ENCODE measurements around the gene PTGDS.
A peak's percentile ranks its signal among the peaks of the same experiment; 100 is the strongest.

Gene PTGDS

DNA sequence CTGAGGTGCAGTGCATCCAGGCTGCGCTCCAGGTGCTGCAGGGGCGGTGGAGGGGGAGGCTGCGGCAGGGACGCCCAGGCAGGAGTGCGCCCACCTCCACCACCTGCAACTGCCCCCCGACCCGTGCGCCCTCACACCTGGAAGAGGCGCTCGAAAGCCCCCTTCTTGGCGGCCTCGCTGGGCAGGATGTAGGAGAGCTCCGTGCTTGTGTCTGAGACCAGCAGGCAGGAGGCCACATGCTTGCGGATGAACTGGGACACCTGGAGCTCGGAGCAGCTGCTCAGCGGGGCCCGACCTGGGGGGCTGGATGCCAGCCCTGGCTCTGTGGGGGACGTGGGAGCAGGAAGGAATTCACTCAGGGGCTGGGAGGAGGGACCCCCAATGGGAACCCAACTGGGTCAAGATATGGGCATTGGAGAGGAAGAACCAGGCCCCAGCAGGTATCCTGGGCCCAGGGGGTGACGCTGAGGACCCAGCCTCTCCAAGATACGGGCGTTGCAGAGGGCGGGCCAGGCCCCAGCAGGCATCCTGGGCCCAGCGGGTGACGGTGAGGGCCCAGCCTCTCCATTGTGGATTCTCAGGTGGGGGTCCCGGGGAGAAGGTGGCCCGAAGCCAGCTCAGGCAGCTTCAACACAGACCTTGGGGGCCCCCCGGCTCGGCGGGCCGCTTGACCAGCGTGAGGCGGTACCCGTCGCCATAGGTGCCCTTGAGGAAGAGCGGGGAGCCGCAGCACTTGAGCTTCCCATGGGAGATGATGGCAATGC lies 37.7 kb downstream of the PTGDS start:
- Histone ChIP-seq H3K4me3 (no peak overlapping the region), H3K27ac (no peak overlapping the region)

DNA sequence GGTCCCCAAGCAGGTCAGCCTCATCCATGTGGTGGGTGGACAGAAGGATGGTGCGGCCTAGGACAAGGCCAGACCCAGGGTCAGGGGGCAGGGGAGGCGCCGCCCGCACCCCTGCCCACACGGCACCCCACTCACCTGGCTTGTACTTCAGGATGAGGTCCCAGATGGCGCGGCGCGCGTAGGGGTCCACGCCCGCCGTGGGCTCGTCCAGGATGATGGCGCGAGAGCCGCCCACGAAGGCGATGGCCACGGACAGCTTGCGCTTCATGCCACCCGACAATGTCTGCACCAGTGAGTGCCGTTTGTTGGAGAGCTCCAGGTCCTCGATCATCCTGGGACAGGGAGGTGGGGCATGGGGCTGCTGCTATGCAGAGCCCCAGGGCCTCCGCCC lies 38.2 kb downstream of the PTGDS start:
- Histone ChIP-seq H3K4me3 (no peak overlapping the region), H3K27ac (no peak overlapping the region)

GRCh38 chr9:137015976-137016375 lies 38.7 kb downstream of the PTGDS start:
- H3K27ac ChIP-seq: no peak overlapping the region

DNA sequence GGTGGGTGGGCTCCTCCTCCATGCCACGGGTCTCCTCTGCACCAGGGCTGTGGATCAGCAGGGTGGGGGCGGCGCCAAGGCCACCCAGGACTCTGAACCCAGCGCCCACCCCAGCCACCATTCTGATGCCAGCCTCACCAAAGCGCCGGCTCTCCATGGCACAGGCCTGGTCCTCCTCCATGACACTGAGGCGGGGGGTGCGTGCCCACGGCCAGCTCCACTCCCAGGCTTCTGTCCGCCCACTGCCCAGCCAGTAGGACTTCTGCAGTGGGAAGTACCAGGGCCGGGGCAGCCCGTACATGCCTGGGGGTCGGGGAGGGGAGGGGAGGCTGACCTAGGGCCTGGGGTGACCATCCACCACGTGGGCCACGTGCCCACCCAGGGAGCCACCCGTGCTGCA lies 39.1 kb downstream of the PTGDS start:
- no peak overlapping the region for H3K27ac ChIP-seq
- no peak overlapping the region for H3K4me3 ChIP-seq

More at GRCh38 chr9:137015976-137016375, 38.7 kb downstream of the PTGDS start:
- no peak overlapping the region for H3K4me3 ChIP-seq

DNA sequence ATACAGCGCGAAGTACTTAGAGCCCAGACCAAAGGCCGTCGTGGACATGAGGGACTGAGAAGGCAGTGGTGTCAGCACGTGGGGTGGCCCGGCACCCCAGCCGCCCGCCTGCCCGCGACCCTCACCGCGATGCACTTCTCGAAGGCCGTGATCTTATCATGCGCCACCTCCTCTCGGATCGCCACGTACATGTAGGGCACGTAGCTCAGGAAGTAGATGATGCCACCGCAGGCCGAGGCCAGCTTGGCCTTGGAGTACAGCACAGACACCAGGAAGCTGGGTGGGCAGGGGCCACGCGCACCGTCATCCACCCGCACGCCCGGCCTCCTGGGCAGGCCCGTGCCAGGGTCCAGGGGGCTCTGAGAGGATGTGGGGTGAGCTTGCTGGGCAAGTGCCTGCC lies 39.8 kb downstream of the PTGDS start:
- Histone ChIP-seq H3K27ac (no peak overlapping the region), H3K4me3 (no peak overlapping the region)

DNA sequence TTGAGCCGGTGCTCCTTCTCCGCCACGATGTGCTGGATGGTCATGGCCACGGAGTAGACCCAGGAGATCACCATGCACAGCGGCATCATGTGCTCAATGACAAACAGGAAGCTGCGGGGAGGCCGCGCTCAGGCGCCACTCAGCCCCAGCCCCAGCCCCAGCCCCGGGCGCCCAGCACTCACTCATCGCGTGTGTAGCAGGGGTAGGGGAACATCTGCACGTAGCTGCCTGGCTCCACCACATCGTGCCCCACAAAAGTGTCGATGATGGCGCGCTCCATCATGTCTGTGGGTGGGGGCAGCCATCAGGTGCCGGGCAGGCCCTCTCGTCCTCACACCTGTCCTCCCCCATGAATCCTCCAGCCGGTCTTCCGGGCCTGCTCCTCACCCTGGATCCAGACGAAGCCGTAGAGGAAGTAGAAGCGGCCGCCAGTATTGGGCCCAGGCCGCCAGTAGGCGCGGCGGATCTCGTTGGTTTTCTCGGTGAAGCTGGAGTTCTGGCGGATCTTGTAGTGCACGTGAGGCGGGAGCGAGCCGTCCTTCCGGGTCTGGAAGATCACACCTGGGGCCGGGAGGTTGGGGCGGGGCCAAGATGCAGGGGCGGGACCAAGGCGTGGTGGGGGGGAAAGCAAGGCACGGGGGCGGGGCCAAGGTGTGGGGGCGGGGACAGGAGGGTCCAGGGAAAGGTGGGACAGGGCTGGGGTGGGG lies 40.6 kb downstream of the PTGDS start:
- no peak overlapping the region for H3K4me3 ChIP-seq
- H3K27ac ChIP-seq: no peak overlapping the region

DNA sequence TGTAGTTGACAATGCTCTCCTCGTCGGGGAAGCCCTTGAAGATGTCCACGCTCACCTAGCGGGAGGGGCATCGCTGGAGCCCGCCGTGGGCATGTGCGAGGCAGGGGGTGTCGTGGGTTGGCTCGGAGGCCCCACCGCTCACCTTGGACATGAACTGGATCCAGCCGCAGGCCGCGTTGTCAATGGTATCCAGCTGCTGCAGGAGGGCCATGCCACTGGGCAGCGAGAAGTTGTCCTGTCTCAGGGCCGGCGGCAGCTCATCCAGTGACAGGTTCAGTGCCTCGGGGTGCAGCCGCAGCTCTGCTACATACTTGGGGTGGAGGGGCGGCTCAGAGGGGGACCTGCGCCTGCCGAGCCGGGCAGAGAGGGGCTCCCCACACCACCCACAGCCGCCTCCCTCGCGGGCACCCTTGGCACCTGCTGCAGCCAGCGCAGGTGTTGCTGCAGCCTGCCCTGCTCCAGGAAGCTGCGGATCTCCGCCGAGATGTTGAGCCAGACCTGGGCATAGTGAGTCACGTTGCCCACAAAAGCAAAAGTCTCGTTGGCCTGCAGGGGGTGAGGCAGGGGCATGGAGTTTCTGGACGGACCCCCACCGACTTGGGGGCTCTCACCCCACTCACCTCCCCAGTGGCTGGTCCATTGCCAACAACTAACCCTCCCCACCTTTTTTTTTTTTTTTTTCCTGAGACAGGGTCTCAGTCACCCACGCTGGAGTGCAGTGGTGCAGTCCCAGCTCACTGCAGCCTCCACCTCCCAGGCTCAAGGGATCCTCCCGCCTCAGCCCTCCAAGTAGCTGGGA lies 41.7 kb downstream of the PTGDS start:
- no peak overlapping the region for H3K4me3 ChIP-seq
- no peak overlapping the region for H3K27ac ChIP-seq

GRCh38 chr9:137019891-137020683 lies 42.8 kb downstream of the PTGDS start:
- no peak overlapping the region for H3K4me3 ChIP-seq
- no peak overlapping the region for H3K27ac ChIP-seq

DNA sequence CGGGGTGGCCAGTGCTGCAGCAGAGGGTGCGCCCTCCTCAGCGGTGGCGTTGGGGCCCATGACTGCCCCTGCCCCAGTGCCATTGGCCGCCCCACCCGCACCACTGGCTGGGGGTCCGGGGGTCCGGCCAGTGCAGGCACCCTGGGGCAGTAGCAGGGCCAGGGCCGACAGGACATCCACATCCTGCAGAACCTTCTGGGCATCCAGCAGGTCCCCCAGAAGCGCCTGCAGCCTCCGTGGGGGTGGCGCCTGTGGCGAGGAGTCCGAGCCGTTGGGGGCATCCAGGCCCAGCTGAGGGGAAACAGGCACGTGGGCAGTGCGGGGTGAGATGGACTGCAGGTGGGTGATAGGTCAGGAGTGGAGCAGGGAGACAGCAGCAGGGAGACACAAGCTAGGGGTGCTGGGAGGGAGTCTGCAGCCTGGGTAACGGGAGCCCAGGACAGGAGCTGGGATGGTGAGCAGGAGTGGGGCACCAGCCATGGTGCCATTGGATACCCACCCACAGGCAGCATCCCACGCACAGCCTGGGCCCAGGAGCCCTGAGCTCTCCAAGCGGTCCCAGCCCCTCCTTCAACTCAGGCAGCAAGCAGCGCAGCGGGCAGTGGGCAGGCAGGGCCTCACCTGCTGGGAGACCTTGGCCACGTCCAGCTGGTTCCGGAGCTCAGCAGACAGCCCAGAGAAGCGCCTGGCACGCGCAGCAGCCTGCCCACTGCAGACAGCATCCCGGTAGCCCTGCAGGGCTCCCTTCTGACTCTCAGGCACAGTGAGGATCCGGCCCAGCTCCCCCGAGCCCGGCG lies 43.7 kb downstream of the PTGDS start:
- no peak overlapping the region for H3K27ac ChIP-seq
- H3K4me3 ChIP-seq: no peak overlapping the region

DNA sequence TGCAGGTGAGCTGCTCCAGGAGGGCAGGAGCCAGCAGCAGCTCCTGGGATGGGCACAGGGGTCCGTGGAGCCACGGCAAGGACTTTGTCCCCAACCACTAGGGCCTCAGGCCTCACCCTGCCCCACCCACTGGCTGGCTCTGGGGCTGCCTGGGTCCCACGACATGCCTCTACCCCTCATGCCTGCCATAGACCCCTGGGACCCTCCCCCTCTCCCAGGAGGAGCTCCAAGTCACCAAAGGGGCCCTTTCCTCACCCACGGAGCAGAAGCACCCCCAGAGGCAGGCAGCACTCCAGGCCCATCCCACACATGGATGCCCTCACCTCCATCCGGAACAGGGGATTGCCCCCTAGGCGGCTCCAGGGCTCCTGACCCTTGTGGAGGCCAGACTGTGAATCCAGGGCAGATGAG lies 44.3 kb downstream of the PTGDS start:
- H3K27ac ChIP-seq: no peak overlapping the region
- no peak overlapping the region for H3K4me3 ChIP-seq

DNA sequence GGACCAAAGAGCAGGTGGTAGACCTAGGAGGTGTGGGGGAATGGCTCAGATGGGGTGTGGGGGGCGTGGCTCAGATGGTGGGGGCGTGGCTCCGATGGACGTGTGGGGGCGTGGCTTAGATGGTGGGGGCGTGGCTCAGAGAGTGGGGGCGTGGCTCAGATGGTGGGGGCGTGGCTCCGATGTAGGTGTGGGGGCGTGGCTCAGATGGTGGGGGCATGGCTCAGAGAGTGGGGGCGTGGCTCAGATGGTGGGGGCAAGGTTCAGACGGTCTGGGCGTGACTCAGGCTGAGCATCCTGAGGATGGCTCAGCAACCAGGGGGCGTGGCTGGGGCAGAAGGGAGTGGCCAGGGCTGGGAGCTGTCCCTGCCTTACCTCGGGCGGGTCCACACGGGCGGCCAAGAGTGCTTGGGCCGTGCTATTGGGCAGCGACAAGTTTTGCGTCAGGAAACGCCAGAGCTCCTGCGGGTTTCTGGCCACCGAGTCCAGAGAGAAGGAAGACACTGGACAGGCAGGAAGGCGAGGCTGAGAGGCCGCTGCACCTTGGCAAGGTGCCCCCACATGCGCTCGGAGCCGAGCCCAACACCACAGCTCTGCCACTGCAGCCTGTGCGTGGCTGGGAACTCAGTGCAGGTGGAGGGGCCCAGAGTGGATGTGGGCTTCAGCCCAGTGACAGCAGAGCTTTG lies 44.8 kb downstream of the PTGDS start:
- Histone ChIP-seq H3K27ac (no peak overlapping the region), H3K4me3 (no peak overlapping the region)

DNA sequence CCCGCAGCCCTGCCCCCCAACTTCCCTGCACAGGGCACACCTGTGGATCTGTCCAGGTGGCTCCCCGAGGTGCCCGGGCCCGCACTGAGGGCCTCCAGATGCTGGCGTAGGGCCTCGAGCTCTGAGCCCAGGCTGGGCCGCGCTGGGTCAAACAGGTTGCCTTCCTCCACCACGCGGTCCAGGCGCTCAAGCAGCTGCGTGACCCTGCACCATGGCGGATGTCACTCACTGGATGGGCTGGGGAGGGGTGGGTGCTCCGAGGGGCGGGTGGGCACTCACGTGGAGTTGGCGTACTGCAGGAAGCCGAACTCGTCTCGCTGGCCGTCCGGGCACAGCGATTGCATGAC lies 45.3 kb downstream of the PTGDS start:
- Histone ChIP-seq H3K27ac (no peak overlapping the region), H3K4me3 (no peak overlapping the region)

- H3K27ac ChIP-seq: no peak overlapping the region
Observed at GRCh38 chr9:137023157-137023556, 45.9 kb downstream of the PTGDS start.

GRCh38 chr9:137023583-137023991 lies 46.3 kb downstream of the PTGDS start:
- Histone ChIP-seq H3K27ac (no peak overlapping the region), H3K4me3 (no peak overlapping the region)

More at GRCh38 chr9:137023157-137023556, 45.9 kb downstream of the PTGDS start:
- H3K4me3 ChIP-seq: no peak overlapping the region

- Histone ChIP-seq H3K4me3 (no peak overlapping the region), H3K27ac (peak overlapping the region in 3 of 21 experiments; percentile 6 to 31 (median 12))
Observed at GRCh38 chr9:137025517-137025966, 48.2 kb downstream of the PTGDS start.

DNA sequence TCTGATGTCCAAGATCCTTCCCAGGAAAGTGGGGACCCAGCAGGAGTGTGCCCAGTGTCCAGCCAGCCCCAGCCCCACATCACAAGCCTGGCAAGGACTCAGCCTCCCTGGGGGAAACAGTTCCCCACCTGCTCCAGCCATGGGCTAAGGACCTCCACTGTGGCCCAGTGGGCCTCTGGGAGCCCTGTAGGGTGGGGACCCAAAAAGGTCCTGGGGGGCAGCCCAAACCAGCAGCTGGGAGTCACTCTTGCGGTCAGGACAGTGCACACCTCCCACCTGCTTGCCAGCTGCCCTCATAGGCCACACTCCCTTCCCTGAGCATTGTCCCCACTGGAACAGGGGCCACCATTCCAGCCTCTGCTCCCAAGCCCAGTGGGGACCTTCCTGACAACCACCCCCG lies 49.1 kb downstream of the PTGDS start:
- H3K4me3 ChIP-seq: no peak overlapping the region
- peak overlapping the region in 3 of 21 experiments; percentile 6 to 57 (median 35) for H3K27ac ChIP-seq

DNA sequence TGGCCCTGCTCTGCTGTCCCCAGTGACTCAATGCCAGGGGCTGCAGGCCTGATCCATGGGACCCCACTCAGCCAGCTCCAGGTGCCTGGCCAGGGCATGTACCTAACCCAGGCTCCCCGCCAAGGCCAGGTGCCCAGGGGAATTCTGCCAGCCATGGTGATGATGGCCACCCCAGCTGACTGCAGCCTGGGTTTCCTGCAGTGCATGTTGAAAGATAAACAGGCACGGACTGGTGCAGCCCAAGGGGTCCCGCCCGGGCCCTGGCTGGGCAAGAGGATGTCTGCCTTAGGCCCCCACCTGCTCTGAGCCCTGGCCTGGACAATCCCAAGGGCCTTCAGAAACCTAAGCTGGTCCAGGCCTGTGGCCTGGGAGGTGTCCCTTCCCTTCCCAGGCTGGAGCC lies 49.5 kb downstream of the PTGDS start:
- Histone ChIP-seq H3K4me3 (peak overlapping the region in 3 of 7 experiments; percentile 39 to 56 (median 41)), H3K27ac (peak overlapping the region in 8 of 21 experiments; percentile 35 to 69 (median 54))

Data from skin epidermis (tissue), 12 donors.